ENCODE results near the gene SYNGR3.
"Not testable (repeated sequence)": the region's sequence is repeated elsewhere in the genome, so short reads cannot be mapped to it uniquely, and the experiment has no call there.

Gene SYNGR3

GRCh38 chr16:1989209-1990100 lies at the start of gene SYNGR3:
Gene SYNGR3, plus strand, starts transcription at chr16:1989970. Its CDS starts 133 bp downstream, at chr16:1990103.
- no peak for DNase-seq

- no peak for DNase-seq
Measured at GRCh38 chr16:1940273-1941161, 49.3 kb upstream of the SYNGR3 start.

GRCh38 chr16:1941162-1942046 lies 48.4 kb upstream of the SYNGR3 start:
- DNase-seq: no peak

- DNase-seq: no peak
Measured at GRCh38 chr16:1942047-1942809, 47.5 kb upstream of the SYNGR3 start.

- peak; percentile 100 for DNase-seq
Measured at GRCh38 chr16:1942810-1943726, 46.7 kb upstream of the SYNGR3 start, which contains the start of gene MSRB1. Gene MSRB1, minus strand, starts transcription at chr16:1943199. Its CDS starts 43 bp downstream, at chr16:1943156.

- no peak for DNase-seq
Measured at GRCh38 chr16:1944612-1945199, 45.1 kb upstream of the SYNGR3 start.

- DNase-seq: no peak
Measured at GRCh38 chr16:1945559-1946391, 44.0 kb upstream of the SYNGR3 start.

- no peak for DNase-seq
Measured at GRCh38 chr16:1946495-1947368, 43.0 kb upstream of the SYNGR3 start.

- no peak for DNase-seq
Measured at GRCh38 chr16:1947369-1947670, 42.5 kb upstream of the SYNGR3 start.

GRCh38 chr16:1949507-1949906 lies 40.3 kb upstream of the SYNGR3 start:
- no peak for DNase-seq

GRCh38 chr16:1950047-1950446 lies 39.7 kb upstream of the SYNGR3 start:
- no peak for DNase-seq

- no peak for DNase-seq
Measured at GRCh38 chr16:1950559-1950958, 39.2 kb upstream of the SYNGR3 start.

GRCh38 chr16:1953734-1954133 lies 36.0 kb upstream of the SYNGR3 start:
- DNase-seq: no peak

- DNase-seq: not testable (repeated sequence)
Measured at GRCh38 chr16:1957434-1958142, 32.2 kb upstream of the SYNGR3 start.

GRCh38 chr16:1958143-1958491 lies 31.7 kb upstream of the SYNGR3 start:
- DNase-seq: not testable (repeated sequence)

GRCh38 chr16:1958715-1959268 lies 31.0 kb upstream of the SYNGR3 start:
- DNase-seq: no peak

- DNase-seq: peak; percentile 95
Measured at GRCh38 chr16:1959269-1960039, 30.3 kb upstream of the SYNGR3 start, which contains the start of gene NDUFB10. Gene NDUFB10, plus strand, starts transcription at chr16:1959538. Its CDS starts 87 bp downstream, at chr16:1959625.
